GM19351 (cell line): ENCODE measurements around the gene M1AP.

Experiments
- ATAC-seq: cut with Tn5 transposase; IDR thresholded peaks from one replicate; pipeline ENCODE4 v1.9.1; 2021; ENCODE audit warnings: mild to moderate bottlenecking, moderate library complexity; ENCODE audit not compliant: unreplicated experiment

M1AP gene

GRCh38 chr2:74599676-74600075 is 48.5 kb downstream of the M1AP start:
- ATAC-seq: no peak

- no peak for ATAC-seq
Observed at GRCh38 chr2:74597410-74597809, 50.7 kb downstream of the M1AP start.

- ATAC-seq: no peak
Observed at GRCh38 chr2:74596584-74596983, 51.5 kb downstream of the M1AP start.

- ATAC-seq: no peak
Observed at GRCh38 chr2:74593826-74594772, 54.0 kb downstream of the M1AP start.

GRCh38 chr2:74588664-74589063 is 59.5 kb downstream of the M1AP start:
- no peak for ATAC-seq

GRCh38 chr2:74587664-74588277 is 60.4 kb downstream of the M1AP start:
- ATAC-seq: peak; percentile 70

- no peak for ATAC-seq
Observed at GRCh38 chr2:74585406-74586185, 62.5 kb downstream of the M1AP start.

- peak; percentile 63 for ATAC-seq
Observed at GRCh38 chr2:74584088-74584645, 64.0 kb downstream of the M1AP start.

GRCh38 chr2:74583504-74583903 is 64.6 kb downstream of the M1AP start:
- no peak for ATAC-seq

GRCh38 chr2:74582184-74582583 is 65.9 kb downstream of the M1AP start:
- no peak for ATAC-seq

GRCh38 chr2:74581463-74581862 is 66.7 kb downstream of the M1AP start:
- no peak for ATAC-seq

- no peak for ATAC-seq
Observed at GRCh38 chr2:74578408-74578807, 69.7 kb downstream of the M1AP start.

- ATAC-seq: peak; percentile 47
Observed at GRCh38 chr2:74577448-74577847, 70.7 kb downstream of the M1AP start.

GRCh38 chr2:74576863-74577229 is 71.3 kb downstream of the M1AP start:
- ATAC-seq: no peak

- no peak for ATAC-seq
Observed at GRCh38 chr2:74576211-74576862, 71.8 kb downstream of the M1AP start.

GRCh38 chr2:74575320-74575719 is 72.8 kb downstream of the M1AP start:
- ATAC-seq: no peak

GRCh38 chr2:74573747-74574562 is 74.2 kb downstream of the M1AP start:
- peak; percentile 48 for ATAC-seq

GRCh38 chr2:74572178-74572925 is 75.8 kb downstream of the M1AP start:
- no peak for ATAC-seq

GRCh38 chr2:74571058-74571457 is 77.1 kb downstream of the M1AP start:
- ATAC-seq: peak; percentile 71
